NCI-H226 (cell line): ENCODE results near the gene RFFL.
A peak's percentile ranks its signal among the peaks of the same experiment; 100 is the strongest.
"Not testable (repeated sequence)": the region's sequence is repeated elsewhere in the genome, so short reads cannot be mapped to it uniquely, and the experiment has no call there.

Experiments
- DNase-seq: peaks from one replicate; pipeline ENCODE4 v3.0.0-alpha.2; 2015

Gene RFFL

DNA sequence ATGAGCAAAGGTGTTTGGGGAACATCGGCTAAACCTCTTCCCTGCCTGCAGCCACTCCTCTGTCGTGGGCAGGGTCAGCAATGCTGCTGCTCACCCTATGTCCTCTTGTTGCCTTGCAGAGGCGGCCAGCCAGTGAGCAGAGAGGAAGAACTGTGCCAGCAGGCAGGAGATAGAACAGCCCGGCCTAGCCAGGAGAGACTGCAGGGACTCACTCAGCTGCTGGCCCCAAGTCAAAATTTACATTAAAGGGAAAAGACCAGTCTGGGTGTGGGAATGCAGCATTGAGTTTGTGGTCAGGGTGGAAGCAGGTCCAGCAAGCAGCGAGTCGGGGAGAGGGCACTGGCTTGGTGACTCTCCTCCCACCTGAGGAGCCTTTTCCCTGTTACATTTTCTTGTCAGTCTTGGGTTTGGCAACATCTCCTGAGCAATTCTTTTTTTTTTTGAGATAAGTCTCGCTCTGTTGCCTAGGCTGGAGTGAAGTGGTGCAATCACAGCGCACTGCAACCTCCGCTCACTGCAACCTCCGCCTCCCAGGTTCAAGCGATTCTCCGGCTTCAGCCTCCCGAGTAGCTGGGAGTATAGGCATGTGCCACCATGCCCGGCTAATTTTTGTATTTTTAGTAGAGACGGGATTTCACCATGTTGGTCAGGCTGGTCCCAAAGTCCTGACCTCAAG lies 60.5 kb downstream of the RFFL start:
- DNase-seq = peak; percentile 58

DNA sequence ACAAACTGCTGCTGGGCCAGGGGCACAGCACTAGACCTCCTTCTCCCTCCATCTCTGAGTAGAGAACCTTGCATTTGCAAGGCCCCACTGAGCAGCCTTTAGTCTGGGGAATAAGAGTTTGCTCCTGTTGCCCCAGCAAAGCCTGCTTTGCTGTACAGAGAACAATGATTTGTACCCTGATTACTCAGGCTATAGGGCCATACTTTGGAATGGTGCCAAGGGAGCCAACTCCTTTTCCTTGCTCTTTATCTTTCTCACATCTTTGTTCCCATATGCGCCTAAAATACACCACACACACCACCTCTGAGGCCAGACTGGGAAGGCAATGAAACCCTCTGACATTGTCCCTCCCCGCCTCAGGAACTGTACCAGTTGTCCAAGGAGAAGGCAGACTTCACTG lies 62.0 kb downstream of the RFFL start:
- no peak for DNase-seq

DNA sequence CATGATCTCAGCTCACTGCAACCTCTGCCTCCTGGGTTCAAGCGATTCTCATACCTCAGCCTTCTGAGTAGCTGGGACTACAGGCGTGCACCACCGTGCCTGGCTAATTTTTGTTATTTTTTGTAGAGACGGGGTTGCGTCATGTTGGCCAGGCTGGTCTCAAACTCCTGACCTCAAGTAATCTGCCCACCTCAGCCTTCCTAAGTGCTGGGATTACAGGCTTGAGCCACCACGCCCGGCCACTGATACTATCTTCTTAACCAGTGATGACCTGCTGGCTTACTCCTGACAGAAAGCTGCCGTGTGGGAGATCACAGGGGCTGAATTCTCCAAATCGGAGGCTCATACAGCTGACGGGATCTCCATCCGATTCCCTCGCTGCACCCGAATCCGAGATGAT lies 62.5 kb downstream of the RFFL start:
- not testable (repeated sequence) for DNase-seq

DNA sequence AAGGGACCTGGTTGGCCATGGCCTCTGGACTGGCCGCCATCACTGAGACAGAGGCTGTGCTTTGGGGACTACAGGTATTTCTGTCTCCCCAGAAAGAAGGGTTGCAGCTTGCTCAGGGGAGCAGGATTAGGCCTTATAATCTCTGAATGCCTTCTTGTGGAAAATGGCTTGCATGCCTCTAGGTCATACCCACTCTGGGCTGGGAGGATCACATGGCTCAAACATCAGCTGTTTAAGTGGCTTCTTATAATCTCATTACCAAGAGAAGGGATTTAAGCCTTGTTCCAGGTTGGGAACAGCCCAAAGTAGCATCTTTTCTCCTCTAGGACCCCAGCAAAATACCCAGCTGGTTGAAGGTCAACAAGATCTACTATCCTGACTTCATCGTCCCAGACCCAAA lies 64.1 kb downstream of the RFFL start:
- DNase-seq = no peak

DNA sequence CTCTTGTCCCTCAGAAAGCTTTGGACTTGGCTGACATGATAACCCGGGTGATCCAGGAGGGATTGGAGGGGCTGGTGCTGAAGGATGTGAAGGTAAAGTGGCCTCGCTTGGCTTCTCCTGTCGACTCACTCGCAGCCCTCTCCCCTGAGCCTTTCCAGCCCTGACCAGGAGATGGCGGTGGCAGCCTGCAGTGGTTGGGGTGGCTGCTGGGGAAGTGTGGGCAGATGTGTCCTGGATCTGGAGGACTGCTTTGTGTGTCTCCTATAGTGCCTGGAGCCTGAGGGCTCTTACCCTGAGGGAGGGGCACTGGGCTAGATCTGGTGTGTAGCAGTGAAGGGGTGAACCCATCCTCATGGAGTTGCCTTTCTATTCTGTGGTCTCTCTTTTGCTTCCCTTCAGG lies 65.3 kb downstream of the RFFL start:
- peak; percentile 44 for DNase-seq

- DNase-seq = no peak
Measured at GRCh38 chr17:34997355-34997862, 66.1 kb downstream of the RFFL start.

DNA sequence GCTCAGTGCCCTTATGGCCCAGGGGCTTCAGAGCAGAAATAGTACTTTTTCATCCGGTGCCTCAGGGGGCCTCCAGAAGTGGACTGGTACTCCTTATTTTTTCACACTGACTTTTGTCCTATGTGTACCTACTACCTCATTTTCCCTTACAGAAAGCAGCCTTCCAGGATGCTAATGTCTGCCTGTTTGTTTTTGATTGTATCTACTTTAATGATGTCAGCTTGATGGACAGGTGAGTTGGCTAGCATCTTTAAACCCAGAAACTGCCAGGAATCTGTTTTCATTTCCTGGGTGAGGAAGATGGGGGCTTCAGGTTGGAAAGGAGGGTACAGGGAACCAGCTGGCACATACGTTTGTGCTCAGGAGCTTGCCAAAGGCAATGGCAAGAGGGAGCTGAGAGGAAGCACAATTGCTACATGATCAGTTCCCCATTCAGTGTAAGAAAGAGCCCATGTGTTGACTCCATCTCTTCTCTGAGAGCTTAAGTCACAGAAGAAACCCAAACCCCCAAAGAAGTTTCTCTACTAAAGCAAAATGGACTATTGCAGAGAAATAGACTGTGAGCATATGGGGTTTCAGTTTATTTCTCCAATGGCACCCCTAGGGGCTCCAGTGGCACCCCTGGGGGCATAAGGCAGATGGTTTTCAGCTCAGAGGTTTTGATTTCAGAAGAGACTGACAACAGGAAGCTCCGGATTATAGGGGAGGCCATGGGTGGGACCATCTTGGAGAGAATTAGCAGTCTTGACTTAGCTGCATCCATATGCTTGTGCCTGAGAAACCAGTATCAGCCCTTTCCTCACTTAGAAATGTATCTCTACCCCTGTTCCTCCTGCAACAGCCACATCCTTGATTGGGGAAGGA lies 66.9 kb downstream of the RFFL start:
- no peak for DNase-seq

DNA sequence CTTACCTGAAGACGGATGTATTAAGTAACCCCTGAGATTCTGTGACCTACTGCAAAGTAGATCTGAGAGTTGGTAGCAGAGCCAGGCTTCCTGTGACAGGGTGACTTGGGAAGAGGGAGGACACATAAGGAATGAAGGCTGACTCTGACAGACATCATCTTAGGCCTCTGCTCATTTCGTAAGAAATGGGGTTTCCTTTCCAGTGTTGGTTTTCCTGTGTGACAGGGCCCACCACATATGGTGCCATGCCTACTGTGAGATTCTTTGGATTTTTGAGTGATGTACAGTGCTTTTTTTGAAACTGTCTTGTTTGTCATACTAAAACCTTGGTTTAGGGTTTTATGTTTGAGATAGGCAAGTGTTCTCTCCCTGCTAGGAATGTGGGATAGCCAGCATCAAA lies 70.5 kb downstream of the RFFL start:
- no peak for DNase-seq

DNA sequence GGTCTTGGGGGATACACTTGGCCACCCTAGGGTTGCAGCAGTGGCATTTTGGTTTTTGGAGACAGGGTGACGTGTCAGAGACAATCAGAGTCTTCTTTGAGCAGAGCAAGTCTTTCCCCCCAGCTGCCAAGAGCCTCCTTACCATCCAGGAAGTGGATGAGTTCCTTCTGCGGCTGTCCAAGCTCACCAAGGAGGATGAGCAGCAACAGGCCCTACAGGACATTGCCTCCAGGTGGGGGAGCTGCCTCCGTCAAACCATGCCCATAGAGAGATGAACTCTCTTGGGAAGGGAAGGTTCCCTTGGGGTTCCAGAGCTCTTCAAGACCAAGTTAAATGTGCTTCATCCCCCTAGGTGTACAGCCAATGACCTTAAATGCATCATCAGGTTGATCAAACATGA lies 71.9 kb downstream of the RFFL start:
- DNase-seq = no peak

DNA sequence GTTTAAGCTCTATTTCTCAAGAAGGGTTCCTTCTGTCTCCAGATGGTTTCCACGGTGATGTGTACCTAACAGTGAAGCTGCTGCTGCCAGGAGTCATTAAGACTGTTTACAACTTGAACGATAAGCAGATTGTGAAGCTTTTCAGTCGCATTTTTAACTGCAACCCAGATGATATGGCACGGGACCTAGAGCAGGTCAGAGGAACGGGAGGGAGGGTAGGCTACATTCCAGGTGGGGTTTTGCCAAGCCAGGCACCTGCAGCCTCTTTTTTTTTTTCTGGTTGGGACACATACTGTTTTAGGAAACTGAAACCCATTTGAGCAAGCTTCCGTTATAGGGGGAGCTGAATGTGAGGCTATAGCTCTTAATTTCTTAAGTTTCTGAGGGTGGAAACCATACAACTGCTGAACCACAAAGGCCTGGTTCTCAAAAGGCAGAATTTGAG lies 72.6 kb downstream of the RFFL start:
- no peak for DNase-seq

- no peak for DNase-seq
Measured at GRCh38 chr17:34989473-34989872, 74.0 kb downstream of the RFFL start.

- no peak for DNase-seq
Measured at GRCh38 chr17:34988644-34989043, 74.9 kb downstream of the RFFL start.

DNA sequence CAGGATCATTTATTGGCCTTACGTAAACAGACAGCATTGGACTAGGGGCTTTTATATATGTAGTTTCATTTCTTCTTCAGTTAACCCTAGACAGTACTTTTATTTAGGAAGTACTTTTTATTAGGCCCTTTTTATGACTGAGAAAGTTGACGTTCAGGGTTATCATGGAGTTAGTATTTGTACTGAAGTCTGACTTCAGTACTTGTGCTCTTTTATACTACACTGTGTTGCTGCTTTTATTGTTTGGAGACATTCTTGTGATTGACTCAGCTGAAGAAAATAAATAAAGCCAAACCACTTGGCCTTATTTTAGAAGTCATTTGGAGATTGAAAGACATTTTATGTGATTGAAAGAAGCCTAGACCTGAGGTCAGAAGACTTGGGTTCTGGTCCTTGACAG lies 76.3 kb downstream of the RFFL start:
- DNase-seq = no peak

- DNase-seq = no peak
Measured at GRCh38 chr17:34981538-34982241, 81.8 kb downstream of the RFFL start.

- DNase-seq = peak; percentile 69
Measured at GRCh38 chr17:34980681-34981537, 82.6 kb downstream of the RFFL start.

- peak; percentile 79 for DNase-seq
Measured at GRCh38 chr17:34980353-34980680, 83.2 kb downstream of the RFFL start, which contains the start of gene LIG3. TSS of gene LIG3 (plus strand) at chr17:34980512. CDS start at chr17:34983006, 2,494 bp downstream.

DNA sequence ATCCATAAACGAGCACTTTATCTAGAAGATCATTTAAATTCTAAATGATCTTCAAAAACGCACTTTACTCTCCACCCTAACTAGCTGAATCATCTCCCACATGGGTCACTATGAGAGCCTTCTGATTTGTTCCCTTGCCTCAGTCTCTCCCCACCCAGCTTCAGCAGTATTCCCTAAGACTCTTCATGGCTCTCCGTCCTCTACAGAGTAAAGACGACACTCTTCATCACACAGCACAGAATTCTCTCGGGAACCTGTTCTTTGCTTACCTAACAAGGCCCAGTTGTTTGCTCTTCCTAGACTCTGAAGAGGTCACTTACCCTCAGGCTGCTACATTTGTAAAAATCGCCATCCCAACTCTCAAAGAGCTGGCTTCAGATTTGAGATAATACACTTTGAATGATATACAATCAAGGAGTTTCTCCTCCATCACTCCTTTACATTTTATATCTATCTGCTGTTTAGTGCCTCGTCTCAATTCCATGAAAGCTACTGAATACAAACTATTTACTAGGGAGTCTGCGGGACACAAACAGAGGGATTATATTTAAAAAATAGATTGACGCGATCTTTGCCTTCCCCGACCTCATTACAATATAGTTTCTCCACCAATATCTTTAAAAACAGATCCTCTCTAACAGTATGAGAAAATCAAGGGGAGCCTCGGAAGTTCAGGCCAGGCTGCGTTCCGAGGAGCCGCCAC lies 83.7 kb downstream of the RFFL start:
- DNase-seq = no peak

DNA sequence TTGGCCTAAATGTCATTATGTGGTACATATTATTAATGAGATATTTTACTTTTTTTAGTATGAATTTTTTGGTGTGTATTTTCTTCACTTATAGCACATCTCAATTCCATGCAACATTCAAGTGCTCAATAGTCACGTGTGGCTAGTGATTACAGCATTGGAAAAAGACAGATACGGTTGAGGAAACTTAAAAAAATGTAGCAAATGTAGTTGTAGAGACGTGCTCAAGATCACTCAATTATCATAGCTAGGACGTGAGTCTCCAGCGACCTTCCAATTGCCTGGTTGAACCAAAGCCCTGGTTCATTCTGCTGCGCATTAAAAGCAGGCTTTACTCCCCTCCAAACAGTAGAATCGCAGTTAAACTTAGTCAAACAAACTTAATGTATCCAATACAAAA lies 84.4 kb downstream of the RFFL start:
- no peak for DNase-seq

DNA sequence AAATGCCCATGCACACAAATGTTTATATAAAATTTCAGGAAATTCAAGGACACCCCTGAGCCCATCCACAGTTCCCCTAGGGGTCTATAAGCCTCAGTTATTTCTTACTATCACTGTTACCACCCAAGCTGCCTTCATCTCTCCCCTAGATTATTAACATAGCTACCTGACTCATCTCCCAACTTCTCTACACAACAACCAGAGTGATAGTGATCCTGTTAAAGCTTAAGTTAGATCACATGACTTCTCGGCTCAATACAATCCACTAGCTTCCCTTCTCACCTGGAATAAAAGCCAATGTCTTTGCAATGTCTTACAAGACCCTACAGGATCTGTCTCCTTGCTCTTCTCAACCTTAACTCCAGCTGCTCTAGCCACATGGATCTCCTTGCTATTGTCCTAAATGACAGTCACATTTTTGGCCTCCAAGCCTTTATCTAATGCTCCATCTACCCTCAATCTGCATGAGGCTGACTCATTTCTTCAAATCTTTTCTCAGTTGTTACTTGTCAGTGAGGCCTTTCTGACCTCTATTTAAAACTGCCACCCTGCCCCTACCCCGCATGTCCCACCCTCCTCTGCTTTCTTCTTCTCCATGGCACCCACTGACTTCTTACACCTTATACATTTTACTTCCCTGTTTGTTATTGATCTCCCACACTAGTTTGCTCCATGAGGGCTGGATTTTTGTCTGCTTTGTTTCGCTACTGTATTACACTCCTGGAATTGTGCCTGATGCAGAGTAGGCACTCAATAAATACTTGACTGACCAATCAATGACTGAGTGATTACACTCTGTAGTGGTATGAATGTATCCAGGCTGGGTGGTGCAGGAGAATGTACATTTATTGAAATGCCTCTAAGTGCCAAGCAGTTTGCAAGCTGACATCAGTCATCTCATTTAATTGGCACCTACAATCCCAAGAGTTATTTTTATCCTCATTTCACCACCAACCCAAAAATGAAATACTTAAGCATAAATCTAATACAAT lies 88.4 kb downstream of the RFFL start:
- no peak for DNase-seq

GRCh38 chr17:34974179-34974578 lies 89.3 kb downstream of the RFFL start:
- no peak for DNase-seq
